HG02588 (cell line): ENCODE data around the gene ZNF529.
"Not testable (repeated sequence)": the region's sequence is repeated elsewhere in the genome, so short reads cannot be mapped to it uniquely, and the experiment has no call there.

Experiments
- ATAC-seq: cut with Tn5 transposase; IDR thresholded peaks from one replicate; pipeline ENCODE4 v1.9.1; 2021; ENCODE audit warnings: mild to moderate bottlenecking, moderate library complexity; ENCODE audit not compliant: unreplicated experiment

The ZNF529 gene

GRCh38 chr19:36573020-36573894, at the start of gene ZNF529:
Gene ZNF529, minus strand, starts transcription at chr19:36573292. Its CDS starts 946 bp downstream, at chr19:36572346.
- peak; percentile 88 for ATAC-seq

GRCh38 chr19:36605877-36606478, 32.9 kb upstream of the ZNF529 start:
- no peak for ATAC-seq

GRCh38 chr19:36605101-36605876, 32.2 kb upstream of the ZNF529 start, which contains the start of gene ZNF382:
Gene ZNF382, plus strand, starts transcription at chr19:36605313. Its CDS starts 4,602 bp downstream, at chr19:36609915.
- ATAC-seq, result peak; percentile 72

GRCh38 chr19:36604656-36605100, 31.6 kb upstream of the ZNF529 start:
- peak; percentile 68 for ATAC-seq

DNA sequence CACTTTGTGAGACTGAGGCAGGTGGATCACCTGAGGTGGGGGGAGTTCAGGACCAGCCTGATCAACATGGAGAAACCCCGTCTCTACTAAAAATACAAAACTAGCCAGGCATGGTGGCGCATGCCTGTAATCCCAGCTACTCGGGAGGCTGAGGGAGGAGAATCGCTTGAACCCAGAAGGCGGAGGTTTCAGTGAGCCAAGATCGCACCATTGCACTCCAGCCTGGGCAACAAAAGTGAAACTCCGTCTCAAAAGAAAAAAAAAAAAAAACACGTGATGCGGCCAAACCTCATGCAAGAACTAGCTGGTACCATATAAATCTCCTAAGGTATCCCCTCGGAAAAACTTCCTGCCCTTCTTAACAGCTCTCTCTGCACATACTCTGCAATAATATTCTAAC, 29.6 kb upstream of the ZNF529 start:
- not testable (repeated sequence) for ATAC-seq

- ATAC-seq, result no peak
These were observed 6.2 kb upstream of the ZNF529 start for GRCh38 chr19:36579255-36579654.

GRCh38 chr19:36577271-36577996, 4.3 kb upstream of the ZNF529 start:
- no peak for ATAC-seq

- ATAC-seq, result no peak
These were observed 1.6 kb upstream of the ZNF529 start for GRCh38 chr19:36574741-36575140.

DNA sequence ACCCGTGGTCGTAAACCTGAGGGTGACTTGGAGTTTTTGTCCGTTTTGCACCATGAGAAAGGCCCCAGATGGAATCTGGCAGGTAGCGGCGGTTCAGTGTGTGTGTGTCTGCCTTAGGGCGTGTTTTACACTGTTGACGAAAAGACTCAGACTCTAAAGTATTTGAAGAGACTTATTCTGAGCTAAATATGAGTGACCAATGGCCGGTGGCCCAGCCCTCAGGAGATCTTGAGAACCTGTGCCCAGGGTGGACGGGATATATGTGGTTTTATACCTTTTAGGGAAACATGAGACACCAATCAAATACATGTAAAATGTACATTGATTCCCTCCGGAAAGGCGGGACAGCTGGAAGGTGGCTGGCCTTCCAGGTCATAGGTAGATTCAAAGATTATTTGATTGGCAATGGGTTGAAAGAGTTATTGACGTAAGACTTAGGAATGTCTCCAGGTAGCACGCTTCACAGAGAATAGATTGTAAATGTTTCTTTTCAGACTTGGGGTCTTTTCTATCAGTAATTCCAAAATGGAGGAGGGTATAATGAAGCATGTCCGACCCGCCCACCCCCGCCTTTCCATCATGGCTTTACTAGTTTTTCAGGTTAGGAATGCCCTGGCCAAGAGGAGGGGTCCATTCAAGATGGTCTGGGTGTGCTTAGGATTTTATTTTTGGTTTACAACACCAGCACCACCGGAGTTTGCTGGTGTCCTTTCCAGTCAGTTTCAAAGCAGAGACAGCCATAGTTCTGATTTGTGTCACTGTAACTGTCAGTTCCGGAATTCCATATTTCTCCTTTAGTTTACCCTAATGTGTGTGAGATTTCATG, 1.0 kb upstream of the ZNF529 start:
- no peak for ATAC-seq

DNA sequence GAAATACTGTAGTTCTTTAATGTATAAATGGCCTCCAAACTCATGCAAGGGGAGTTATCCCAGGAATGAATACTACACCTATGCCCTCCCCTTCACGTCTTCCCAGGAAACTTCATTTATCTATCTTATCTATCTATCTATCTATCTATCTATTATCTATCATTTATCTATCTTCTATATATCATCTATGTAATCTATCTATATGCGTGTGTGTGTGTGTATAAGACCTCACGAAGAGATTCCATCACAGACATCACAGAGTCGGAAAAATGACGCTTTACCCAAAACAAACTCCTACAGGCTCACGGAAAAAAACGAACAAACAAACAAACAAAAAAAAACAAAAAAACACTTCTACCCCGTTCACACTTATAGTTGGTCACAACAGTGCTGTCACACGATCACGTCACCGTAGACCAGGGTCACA, 486 bp downstream of the ZNF529 start:
- ATAC-seq, result no peak

DNA sequence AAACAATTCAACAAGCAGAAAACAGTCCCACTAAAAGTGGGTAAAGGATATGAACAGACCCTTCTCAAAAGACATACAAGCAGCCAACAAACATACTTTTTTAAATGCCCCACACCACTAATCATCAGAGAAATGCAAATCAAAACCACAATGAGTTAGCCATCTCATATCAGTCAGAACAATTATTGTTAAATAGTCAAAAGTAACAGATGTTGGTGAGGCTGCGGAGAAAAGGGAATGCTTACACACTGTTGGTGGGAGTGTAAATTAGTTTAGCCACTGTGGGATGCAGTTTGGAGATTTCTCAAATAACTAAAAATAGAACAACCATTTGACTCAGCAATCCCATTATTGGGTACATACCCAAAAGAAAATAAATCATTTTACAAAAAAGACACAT, 8.7 kb downstream of the ZNF529 start:
- ATAC-seq, result no peak

GRCh38 chr19:36547001-36547732, 25.9 kb downstream of the ZNF529 start:
- ATAC-seq, result no peak

DNA sequence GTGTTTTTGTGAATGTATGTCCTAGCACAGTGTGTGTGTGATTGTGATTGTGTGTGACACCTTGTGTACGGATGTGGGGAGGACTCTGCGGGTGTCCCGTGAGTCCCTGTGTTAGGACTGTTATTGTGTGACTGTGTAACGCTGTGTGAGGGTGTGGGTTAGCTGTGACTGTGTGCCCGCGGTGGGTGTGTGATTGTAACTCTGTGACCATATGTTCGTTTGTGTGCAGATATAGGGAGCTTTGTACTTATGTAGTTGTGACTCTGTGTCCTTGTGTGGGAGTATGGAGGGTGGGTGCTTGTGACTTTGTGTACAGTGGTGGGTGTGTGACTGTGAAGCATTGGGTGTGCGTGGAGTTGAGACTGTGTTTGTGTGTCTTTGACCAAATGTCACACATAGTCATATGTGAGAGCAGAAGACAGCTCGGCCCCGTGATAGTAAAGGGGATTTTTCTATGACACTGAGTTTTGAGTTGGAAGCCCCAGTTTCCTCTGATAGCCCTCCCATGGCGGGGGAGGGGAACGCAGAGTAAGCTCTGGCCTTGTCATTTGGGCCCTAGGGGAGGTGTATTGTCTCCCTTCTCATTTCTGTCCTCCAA, 44.1 kb downstream of the ZNF529 start:
- peak; percentile 15 for ATAC-seq

DNA sequence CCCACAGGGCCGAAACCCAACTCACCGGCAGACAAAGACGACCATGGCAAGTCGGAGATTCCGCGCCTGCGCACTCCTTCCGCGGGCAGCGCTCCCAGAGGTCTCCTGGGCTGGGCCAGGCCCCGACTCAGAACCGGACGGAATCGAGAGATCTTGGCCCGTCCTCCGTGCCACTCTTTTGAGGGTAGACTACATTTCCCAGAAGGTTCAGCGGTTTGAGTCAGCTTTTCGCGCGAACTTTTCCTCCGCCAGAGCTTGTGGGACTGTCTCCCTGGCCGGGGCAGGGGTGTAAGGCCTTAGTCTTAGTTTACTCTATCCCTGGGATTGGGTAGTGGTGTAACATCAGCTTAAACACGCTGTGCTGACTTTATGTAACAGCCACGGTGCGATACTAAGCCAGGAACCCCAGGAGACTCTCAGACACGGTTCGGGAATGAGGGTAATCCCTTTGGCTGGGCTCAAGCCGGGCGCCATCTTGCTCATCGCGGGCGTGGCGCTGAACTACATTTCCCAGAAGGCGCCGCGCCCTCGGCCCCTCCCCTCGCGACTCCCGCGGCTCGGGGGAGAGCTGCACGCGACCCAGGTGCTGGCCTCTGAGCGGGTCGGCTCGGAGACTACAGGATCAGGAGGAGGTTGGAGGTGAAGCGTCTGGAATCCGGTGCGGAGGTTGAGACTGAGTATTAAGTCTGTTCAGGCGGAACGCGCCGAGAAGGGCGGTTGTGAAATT, 44.7 kb downstream of the ZNF529 start, which contains the start of gene ZNF260:
ZNF260 (minus strand) TSS at position 78 of the 727 bp plus-strand sequence. CDS start 13,033 bp downstream, outside the sequence.
- ATAC-seq, result peak; percentile 85

- ATAC-seq, result peak; percentile 1
These were observed 45.3 kb downstream of the ZNF529 start for GRCh38 chr19:36527873-36528193.

DNA sequence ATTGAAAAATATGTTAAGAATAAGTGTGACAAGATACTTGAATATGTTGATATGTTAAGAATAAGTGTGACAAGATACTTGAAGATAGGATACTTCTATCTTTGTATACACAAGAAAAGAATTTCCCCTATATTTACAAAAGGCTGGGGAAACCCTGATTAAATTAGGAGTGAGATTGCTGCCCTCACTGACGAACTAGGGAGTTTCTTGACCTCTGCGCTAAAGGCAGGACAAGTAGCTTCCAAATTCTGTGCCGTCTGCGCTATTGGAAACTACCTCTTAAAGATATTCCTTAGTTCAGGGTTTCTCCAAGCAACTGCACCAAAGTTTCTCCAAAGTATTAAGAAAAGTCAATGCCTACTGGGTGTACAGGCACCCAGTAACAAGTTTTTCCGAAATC, 45.8 kb downstream of the ZNF529 start:
- no peak for ATAC-seq

DNA sequence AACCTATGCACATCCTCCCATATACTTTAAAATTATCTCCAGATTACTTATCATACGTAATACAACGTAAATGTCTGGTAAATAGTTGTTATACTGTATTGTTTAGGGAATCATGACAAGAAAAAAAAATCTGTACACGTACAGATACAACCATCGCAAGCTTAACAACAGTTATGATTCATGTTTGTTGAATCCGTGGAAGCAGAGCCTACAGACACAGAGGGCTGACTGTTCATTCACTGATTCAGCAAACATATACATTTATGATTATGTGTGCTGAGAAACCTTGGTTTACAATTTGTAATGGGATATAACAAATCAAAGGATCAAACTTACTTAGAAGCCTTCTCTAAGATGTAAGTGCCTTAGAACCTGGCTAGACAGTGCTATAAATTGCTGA, 46.5 kb downstream of the ZNF529 start:
- ATAC-seq, result no peak

DNA sequence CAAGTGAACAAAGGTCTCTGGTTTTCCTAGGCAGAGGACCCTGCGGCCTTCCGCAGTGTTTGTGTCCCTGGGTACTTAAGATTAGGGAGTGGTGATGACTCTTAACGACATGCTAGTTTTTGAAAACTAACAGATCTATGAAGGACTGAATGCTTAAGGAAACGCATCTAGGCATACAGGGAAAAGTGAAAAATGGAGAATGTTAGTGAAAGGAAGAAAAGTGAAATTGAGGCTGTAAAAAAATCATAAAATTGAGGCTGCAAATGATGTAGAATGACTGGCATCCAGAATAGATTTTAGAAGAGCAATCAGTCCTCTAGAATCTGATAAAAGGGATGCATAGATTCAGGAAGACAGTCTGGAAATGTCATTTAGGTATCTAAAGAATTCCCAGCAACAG, 48.5 kb downstream of the ZNF529 start:
- ATAC-seq, result no peak
